HG03520 (cell line): ENCODE data around the gene SRGAP2B.
A peak's percentile ranks its signal among the peaks of the same experiment; 100 is the strongest.
"Not testable (repeated sequence)": the region's sequence is repeated elsewhere in the genome, so short reads cannot be mapped to it uniquely, and the experiment has no call there.

Experiments used
- ATAC-seq: cut with Tn5 transposase; IDR thresholded peaks from one replicate; pipeline ENCODE4 v1.9.1; 2021; ENCODE audit warnings: mild to moderate bottlenecking, moderate library complexity; ENCODE audit not compliant: unreplicated experiment

The SRGAP2B gene

DNA sequence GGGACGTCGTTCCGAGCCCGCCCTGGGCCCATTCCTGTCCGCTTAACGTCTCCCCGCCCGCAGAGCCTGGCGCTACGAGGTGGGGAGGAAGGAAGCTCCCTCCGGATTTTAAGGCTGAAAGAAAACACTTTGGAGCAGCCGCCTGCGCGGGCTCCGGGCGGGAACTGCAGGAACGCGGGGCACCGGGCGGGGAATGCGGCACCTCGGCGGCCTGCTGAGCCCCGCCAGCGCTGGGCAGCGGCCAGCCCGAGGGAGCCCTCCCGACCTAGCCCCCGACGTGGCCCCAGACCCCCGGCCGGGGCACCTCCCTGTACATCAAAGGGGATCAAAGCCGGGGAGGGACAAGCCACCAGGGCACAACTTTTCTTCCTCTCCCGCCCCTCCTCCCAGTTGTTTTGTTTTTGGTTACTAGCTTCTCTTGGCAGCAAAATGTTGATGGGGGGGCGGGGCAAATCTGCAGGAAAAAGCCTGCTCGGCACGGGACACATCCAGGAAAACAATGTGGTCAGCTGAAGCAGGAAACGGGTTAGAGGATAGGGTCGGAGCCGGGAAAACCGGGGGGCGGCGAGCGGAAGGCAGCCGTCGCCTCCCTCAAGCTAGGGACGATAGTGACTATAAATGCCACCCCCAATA is 1.5 kb downstream of the SRGAP2B start:
- not testable (repeated sequence) for ATAC-seq

DNA sequence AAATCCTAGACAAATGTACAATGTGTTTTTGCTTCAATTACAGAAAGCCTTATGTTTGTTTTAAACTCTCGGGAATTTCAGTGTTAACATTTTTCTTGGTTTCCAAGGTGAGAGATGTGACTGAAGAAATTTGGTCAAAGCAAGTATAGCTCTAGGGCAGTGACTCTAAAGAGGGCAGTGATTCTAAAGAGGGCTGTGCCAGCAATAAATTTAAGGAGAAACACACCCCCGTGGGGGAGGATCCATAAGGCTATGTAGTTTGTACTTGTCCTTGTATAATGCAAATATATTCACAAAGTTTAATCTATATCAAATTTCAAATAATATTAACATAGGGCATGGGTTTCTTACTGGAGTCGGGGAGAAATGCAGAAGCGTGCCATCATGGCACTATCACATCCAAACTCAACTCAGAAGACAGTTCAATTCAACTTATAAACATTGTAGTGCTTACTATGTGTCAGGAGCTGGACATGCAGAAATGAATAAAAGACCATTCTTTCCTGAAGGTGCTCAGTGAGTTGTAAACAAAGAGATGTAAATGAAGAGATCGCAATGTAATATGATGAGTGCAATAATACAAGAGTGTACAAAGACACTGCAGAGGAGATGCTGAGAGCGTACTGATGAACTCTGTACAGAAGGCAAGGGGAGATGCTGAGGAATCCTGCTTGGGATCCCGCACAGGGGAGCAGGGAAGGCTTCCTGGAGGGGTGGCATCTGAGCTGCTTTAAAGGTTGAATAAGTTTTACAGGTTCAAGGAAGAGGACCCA is 12.5 kb downstream of the SRGAP2B start:
- not testable (repeated sequence) for ATAC-seq

DNA sequence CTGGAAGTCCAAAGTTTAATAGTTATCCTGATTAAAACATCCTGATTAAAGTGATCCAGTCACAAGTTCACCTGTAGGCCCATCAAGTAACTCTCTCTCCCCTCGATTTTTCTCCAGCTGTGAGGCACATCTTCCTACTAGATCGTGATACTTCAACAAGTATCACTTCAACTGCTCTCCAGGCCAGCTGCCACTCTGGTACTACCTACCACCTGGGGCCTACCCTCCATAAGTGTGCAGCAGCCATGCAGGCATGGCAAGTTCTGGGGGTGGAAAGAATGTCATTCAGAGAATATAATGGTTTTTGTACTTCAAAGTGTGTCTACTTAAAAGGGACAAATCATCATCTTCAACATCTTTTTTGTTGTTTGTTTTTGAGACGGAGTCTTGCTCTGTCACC is 14.9 kb downstream of the SRGAP2B start:
- not testable (repeated sequence) for ATAC-seq

GRCh38 chr1:145079737-145080136 is 15.4 kb downstream of the SRGAP2B start:
- ATAC-seq = not testable (repeated sequence)

DNA sequence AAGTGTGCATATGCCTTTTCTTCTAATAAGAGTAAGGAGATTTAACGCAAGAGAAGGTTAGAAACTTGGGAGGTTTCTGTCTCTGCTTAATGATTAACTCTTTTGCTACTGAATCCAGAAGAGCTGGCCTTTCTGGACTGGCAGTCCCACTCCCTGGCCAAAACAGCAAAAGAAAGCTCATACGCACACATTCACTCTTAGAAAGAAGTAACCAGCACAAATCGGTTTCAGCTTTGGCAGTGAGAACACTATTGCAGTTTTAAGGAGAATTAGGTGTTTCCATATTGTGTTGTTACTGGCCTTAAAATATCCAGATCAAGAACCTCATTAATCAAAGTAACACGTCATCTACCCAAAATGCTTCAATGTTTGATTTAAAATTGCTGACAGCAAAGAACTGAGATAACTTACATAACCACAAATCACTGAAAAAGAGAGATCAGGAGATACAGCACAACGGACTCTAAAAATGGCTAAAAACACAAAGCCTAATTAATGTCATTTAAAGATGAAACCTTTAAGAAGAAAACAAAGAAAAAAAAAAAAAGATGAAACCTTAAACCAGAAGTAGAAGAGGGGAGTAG is 16.2 kb downstream of the SRGAP2B start:
- not testable (repeated sequence) for ATAC-seq

- not testable (repeated sequence) for ATAC-seq
Observed at GRCh38 chr1:145077872-145078786, 17.0 kb downstream of the SRGAP2B start.

GRCh38 chr1:145076877-145077276 is 18.3 kb downstream of the SRGAP2B start:
- not testable (repeated sequence) for ATAC-seq

DNA sequence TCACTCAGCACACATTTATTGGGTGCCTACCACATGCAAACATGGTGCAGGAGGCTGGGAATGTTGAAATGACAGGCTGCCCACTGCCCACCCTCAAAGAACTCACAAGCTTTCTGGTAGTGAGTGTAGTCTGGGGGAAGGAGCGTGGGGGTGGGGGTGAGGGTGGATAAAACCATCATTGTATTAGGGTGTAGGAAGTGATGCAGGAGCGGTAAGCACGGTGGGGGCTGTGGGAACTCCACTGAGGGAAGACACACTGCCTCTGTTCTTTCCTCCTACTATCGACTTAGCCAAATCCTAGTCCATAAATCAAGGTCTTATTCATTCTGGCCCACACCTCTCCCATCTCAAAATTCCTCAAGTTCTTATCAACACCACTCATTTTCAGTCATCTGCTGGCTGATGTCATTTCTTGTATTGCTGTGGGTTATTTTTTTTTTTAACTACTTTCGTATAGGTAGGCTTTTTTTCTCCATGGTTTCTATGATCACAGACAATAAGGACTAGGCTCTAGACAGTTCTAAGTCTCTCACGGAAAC is 21.0 kb downstream of the SRGAP2B start:
- ATAC-seq = not testable (repeated sequence)

DNA sequence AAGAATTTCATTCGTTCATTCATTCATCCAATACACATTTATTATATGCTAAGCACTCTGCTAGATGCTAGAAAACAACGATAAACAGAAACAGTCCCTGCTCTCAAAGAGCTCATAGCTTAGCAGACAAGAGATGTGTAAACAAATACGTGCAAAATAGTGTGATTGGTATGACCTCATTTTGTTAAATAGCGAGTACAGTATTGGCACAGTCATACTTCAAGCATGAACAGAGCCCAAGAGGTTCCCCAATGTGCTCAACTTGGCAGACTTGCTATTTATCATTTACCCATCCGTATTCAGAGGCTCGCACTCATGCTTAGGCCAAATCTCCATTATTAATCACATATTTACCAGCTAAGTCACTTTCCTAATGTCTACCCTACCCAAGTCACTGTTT is 23.6 kb downstream of the SRGAP2B start:
- ATAC-seq = not testable (repeated sequence)

DNA sequence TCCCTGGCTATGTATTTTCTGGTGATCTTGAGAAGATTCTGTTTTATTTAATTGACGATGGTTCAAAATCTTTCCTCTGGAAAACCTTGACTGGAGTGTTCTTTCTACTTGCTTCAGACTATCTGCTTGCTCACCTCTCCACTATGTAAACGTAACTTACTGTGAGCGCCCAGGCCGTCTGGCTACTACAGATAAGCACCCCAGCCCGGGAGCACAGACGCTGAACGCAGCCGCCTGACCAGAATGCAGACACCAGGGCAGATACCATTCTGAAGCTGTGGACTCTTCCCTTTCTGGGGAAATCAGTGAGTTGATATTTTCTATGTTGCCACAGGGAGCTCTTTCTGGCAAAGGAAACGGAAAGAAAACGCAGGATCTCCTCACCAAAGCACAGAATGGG is 28.6 kb downstream of the SRGAP2B start:
- not testable (repeated sequence) for ATAC-seq

DNA sequence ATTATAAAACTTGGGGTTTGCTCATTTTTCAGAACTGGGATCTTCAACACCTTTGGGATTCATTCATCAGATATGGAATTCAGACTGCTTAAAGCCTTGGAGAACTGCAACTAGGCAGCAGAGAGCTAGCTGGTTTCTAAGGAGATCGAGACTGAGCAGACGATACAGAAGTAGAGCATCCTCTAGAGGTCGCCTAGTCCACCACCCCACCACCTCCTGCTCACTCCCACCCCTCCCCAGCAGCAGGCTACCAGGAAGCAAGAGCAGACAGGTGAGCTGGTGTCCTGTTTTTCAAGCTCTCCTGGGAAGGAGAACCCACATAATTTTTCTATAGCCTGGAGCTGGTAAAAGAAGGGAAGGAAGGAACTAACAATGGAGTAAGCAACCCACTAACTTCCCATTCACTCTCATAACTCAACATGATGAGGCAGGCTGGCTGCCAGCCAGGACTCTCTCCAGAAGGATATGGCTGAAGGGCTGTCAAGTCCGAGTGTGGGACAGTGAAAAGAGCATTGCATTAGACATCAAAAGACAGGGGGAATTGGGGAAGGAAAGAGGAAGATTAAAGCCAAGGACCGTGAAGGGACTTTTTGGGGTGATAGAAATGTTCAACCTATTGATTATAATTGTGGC is 29.8 kb downstream of the SRGAP2B start:
- not testable (repeated sequence) for ATAC-seq

DNA sequence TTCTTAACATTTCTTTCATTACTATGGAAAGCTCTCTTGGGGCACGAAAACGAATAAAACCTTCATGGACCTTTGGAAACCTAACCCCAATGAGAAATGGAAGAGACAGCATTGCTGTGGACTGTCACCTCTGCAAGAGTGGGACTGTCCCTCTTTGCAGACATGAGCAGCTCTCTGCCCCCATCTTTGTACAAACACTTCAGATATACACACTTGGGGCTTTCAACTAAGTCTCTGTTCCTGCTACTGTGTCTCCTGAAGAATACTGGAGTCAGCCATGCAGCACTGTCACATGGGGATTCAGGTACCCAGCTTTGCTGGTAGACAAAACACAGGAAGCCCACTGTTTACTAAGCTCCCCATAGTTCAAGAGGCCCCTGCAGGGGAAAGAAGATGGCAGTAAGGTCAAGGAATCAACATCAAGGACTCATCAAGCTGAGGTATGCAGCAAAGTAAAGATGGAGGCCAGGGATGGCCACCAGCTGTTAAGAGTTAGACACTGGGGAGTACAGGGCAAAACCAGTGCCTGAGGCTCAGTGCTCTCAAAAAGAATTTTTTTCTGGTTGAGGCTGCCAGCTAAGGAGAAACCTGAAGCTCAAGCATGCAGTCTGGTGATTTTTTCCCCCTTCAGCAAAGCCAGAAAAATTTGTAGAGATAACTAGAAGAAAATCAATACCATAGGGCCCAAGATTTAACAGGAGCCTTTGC is 31.0 kb downstream of the SRGAP2B start:
- ATAC-seq = not testable (repeated sequence)

DNA sequence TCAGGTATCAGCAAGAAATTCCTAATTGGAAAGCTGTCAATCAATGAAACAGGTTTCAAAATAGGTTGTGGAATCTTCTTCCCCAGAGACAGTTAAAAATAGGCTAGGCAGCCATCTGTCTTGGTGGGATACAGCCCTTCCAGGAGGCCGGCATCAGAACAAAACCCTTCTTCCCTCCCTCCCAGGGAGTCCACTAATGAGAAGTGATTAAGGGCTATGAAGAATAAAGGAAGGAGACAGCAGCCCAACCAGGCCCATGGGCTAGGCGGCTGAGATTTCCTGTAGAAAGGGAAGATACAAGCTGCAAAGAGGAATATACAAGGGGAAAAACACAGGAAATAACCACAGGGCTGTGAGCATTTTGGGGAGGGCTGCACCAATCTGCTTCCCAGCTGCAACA is 31.8 kb downstream of the SRGAP2B start:
- ATAC-seq = not testable (repeated sequence)

DNA sequence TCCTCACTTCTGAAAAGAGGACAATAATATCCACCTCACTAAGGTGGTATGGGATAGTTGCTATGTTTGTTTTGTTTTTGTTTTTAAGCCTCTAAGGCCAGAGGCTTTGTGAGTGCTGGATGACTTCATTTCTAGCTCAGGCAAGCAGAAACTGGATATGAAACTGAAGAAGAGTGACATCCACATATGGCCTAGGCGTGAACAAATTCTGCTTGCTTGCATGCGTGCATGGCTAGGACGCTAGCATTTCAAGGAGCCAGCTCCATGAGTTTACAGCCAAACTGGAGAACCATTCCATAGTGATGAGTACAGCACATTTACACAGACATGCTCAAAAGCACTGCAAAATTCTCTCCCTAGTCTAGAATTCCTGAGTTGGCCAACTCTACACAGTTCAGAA is 36.9 kb downstream of the SRGAP2B start:
- peak; percentile 43 for ATAC-seq

DNA sequence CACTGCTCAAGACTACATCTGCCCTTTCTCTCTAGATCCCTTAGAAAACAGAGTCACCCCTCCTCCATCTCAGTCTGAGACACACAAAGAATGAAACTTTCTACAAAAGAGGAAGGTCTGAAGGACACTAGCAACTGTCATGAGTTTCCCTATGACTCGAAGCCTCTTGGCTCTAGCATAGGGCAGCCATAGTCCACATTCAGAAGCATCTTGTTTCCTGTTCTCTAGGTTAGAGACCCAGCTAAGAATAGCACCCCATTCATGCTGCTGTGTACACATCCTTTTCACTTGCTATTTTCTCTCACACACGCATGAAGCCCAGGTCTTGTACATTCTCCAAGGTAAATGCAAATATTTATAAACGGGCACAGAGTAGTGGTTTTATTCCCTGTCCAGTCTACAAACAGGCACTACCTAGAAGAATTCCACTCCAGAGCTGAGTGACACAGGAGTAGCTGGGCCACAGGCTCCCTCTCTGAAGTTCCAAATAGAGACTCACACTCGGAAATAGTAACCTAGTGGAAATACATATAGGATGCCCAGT is 39.8 kb downstream of the SRGAP2B start:
- ATAC-seq = peak; percentile 98

DNA sequence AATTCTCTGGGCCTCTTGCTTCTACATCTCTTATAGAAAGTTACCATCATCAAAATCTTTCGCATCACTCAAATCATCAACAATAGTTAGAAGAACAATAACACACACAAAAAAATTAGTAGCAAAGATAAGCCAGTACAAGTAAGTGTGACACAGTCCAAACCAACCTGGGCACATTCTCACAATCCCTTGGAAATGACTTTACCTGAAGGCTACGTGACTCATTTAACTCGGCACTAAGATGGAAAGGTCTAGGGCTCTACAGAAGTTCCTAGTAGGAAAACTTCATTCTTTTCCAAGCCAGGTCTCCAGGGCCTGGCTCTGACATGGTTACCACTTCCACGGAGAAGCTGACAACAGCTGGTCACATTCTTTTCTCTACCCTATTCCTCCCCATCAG is 41.7 kb downstream of the SRGAP2B start:
- ATAC-seq = not testable (repeated sequence)

- ATAC-seq = not testable (repeated sequence)
Observed at GRCh38 chr1:145052019-145052776, 42.9 kb downstream of the SRGAP2B start.

DNA sequence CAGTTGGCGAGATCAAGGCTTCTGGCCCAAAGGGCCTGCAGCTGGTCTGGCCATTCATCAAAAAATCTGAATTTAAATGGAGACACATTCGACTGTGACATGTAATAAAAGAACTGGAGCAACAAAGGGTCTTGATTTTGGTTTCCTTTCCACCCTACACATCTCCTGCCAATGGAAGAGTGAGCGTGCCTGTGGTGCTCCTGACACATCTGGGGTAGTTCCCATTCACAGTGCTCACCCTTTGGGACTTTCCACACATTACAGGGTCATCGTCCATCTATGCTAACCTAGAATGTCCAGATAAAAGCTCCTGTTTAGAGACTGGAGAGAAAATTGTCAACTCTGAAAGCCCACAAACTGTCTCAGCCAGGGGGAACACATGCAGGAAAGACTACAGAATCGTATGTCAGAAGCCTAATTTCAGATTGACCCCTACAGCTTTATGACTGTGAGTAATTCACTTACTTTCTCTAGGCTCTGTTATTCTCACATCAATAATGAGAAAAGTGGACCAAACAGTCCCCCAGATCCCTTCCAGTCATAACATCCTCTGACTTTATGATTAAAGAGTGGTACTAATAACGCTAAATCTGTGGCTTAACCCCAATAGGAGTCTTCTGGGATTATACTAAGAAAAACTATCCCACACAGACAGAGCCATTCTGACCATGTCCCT is 46.8 kb downstream of the SRGAP2B start:
- ATAC-seq = not testable (repeated sequence)
